CD4-positive, alpha-beta T cell (primary cell): ENCODE data around the gene MLN. TPM values are rescaled to one million over a fixed set of nuclear protein-coding genes. Genes with fewer than 3 reads are reported as not detected.
"Not testable (repeated sequence)": the region's sequence is repeated elsewhere in the genome, so short reads cannot be mapped to it uniquely, and the experiment has no call there.

ENCODE experiments used
- ATAC-seq: fragments of 200-7000 bp; cut with Tn5 transposase; one replicate; pipeline ENCODE4 v1.10.0; 2022; ENCODE audit warnings: mild to moderate bottlenecking; ENCODE audit not compliant: poor library complexity
- CTCF ChIA-PET: fragments of 350-600 bp; sonication (Branson Sonifier 250); formaldehyde crosslinking; loops from one replicate; lab custom pipeline; 2021; ENCODE audit warnings: antibody characterized with exemption, inconsistent platforms; lab: Charles Lee
- POLR2A ChIA-PET: fragments of 350-600 bp; sonication (Branson Sonifier 250); formaldehyde crosslinking; loops from one replicate; lab custom pipeline; 2021; ENCODE audit warnings: antibody characterized with exemption, inconsistent platforms; lab: Charles Lee
- DNase-seq, 14 experiments: peaks; one replicate each; pipeline ENCODE4 v3.0.0-alpha.2; 2013 to 2020; ENCODE audit warnings: mixed read lengths in 2 of 14
- H3K27ac ChIP-seq, 2 donors: one replicate each; pipeline versions ENCODE4 v1.5.1 to v1.7.0; 2013; ENCODE audit warnings: low read length in 2 of 2, low read depth in 1 of 2, mild to moderate bottlenecking in 1 of 2
- H3K27me3 ChIP-seq, 2 experiments: 1 replicate in 1 of 2; 2 replicates in 1 of 2; pipeline versions ENCODE4 v1.6.1 to v1.7.0; 2013; ENCODE audit warnings: low read length in 2 of 2, control low read depth in 1 of 2, mild to moderate bottlenecking in 1 of 2, moderate library complexity in 1 of 2; ENCODE audit not compliant: insufficient read depth in 2 of 2, control insufficient read depth in 1 of 2
- H3K36me3 ChIP-seq: one replicate; pipeline ENCODE4 v1.6.1; 2013; ENCODE audit warnings: low read length, control low read depth; ENCODE audit not compliant: insufficient read depth
- H3K4me1 ChIP-seq: one replicate; pipeline ENCODE4 v1.6.1; 2013; ENCODE audit warnings: low read length, control low read depth; ENCODE audit not compliant: insufficient read depth
- H3K4me3 ChIP-seq: one replicate; pipeline ENCODE4 v1.5.1; 2013; ENCODE audit warnings: mild to moderate bottlenecking, low read length, moderate library complexity
- H3K9me3 ChIP-seq, 2 experiments: 1 replicate in 1 of 2; 2 replicates in 1 of 2; pipeline versions ENCODE4 v1.6.1 to v1.7.0; 2013; ENCODE audit warnings: low read length in 2 of 2, mild to moderate bottlenecking in 2 of 2, control low read depth in 1 of 2, moderate library complexity in 1 of 2; ENCODE audit not compliant: control insufficient read depth in 1 of 2, insufficient read depth in 1 of 2
- H3K27ac Mint-ChIP-seq: one replicate; pipeline ENCODE4 v1.8.0; 2020; ENCODE audit warnings: mixed read lengths
- H3K27me3 Mint-ChIP-seq: one replicate; pipeline ENCODE4 v1.8.0; 2021; ENCODE audit warnings: mixed read lengths
- H3K36me3 Mint-ChIP-seq: one replicate; pipeline ENCODE4 v1.8.0; 2021; ENCODE audit warnings: low read depth, mixed read lengths
- H3K4me1 Mint-ChIP-seq: one replicate; pipeline ENCODE4 v1.8.0; 2021; ENCODE audit warnings: low read depth, mixed read lengths
- H3K4me3 Mint-ChIP-seq: one replicate; pipeline ENCODE4 v1.8.0; 2020; ENCODE audit warnings: mild to moderate bottlenecking, mixed read lengths
- H3K9me3 Mint-ChIP-seq: one replicate; pipeline ENCODE4 v1.8.0; 2020; ENCODE audit warnings: mixed read lengths
- intact Hi-C, 2 experiments: fragments of 100-400 bp; cut with DNase I in 1 of 2; cut with micrococcal nuclease in 1 of 2; formaldehyde crosslinking; loops; one replicate each; pipeline versions ENCODE4 v1.15.1 to v1.9.0; 2023 to 2025; cut with DNase I, micrococcal nuclease
- total RNA-seq, 174 experiments: library from RNA in 2 of 174; stranded (reverse) in 2 of 174; gene quantifications; one replicate each; pipeline ENCODE4 v1.2.3 and lab custom pipeline; 2021 to 2026
- TF ChIP-seq, protein P1 (sequence below): fragments of 200-600 bp; IDR thresholded peaks from one replicate; pipeline ENCODE4 v1.8.0; 2022; ENCODE audit warnings: antibody characterized with exemption, mild to moderate bottlenecking

The MLN gene
- total RNA-seq, 2 experiments from 2014 or later, result not detected

DNA sequence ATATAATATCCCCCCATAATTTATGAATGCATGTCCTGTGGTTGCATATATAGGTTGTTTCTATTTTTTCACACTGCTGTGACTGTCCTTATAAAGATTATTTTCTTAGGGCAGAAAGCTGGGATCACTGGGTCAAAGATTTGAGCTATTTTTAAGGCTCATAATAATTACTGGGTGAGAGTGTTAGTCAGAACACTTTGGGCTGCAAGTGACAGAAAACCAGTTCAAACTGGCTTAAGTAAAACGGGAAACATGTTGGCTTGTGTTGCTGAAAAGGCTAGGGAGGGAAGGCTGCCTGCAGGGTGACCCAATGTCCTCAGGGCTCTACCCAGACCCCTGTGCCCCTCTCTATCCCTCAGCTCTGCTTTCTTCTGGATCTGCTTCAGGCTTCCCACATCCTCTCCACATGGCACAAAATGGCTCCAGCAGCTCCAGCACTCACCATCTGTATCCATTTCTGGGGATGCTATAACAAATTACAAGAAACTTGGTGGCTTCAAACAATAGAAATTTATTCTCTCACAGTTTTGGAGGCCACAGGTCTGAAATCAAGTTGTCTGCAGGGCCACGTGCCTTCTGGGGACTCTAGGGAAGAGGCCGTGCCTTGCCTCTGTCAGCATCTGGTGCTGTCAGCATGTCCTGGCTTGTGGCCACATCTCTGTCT is 33.1 kb upstream of the MLN start:
- Mint-ChIP-seq H3K9me3 (no peaks in the 10 kb centered on the region), H3K4me1 (peaks cover 9% of the 10 kb centered on the region), H3K27me3 (no peaks in the 10 kb centered on the region), H3K4me3 (no peak overlapping the region), H3K27ac (no peak overlapping the region), H3K36me3 (no peaks in the 10 kb centered on the region)
- H3K4me1 ChIP-seq, result peaks cover 15% of the 10 kb centered on the region
- ATAC-seq (no peak), DNase-seq (no peak)
- no peaks in the 10 kb centered on the region for H3K36me3 ChIP-seq
- POLR2A ChIA-PET, result no interaction called here
- CTCF ChIA-PET, result no interaction called here
- no peaks in the 10 kb centered on the region for H3K27me3 ChIP-seq
- no peak overlapping the region for H3K27ac ChIP-seq
- no peak overlapping the region for H3K4me3 ChIP-seq
- intact Hi-C loops, result loop anchor here in 1 of 2 experiments (10.0 kb wide), 1 partner anchor 278 kb away; no protein-coding TSS in a partner anchor
- TF ChIP-seq, protein P1, sequence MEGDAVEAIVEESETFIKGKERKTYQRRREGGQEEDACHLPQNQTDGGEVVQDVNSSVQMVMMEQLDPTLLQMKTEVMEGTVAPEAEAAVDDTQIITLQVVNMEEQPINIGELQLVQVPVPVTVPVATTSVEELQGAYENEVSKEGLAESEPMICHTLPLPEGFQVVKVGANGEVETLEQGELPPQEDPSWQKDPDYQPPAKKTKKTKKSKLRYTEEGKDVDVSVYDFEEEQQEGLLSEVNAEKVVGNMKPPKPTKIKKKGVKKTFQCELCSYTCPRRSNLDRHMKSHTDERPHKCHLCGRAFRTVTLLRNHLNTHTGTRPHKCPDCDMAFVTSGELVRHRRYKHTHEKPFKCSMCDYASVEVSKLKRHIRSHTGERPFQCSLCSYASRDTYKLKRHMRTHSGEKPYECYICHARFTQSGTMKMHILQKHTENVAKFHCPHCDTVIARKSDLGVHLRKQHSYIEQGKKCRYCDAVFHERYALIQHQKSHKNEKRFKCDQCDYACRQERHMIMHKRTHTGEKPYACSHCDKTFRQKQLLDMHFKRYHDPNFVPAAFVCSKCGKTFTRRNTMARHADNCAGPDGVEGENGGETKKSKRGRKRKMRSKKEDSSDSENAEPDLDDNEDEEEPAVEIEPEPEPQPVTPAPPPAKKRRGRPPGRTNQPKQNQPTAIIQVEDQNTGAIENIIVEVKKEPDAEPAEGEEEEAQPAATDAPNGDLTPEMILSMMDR, result no peak
- peaks cover 0 to 10% of the 10 kb centered on the region in 2 experiments for H3K9me3 ChIP-seq

DNA sequence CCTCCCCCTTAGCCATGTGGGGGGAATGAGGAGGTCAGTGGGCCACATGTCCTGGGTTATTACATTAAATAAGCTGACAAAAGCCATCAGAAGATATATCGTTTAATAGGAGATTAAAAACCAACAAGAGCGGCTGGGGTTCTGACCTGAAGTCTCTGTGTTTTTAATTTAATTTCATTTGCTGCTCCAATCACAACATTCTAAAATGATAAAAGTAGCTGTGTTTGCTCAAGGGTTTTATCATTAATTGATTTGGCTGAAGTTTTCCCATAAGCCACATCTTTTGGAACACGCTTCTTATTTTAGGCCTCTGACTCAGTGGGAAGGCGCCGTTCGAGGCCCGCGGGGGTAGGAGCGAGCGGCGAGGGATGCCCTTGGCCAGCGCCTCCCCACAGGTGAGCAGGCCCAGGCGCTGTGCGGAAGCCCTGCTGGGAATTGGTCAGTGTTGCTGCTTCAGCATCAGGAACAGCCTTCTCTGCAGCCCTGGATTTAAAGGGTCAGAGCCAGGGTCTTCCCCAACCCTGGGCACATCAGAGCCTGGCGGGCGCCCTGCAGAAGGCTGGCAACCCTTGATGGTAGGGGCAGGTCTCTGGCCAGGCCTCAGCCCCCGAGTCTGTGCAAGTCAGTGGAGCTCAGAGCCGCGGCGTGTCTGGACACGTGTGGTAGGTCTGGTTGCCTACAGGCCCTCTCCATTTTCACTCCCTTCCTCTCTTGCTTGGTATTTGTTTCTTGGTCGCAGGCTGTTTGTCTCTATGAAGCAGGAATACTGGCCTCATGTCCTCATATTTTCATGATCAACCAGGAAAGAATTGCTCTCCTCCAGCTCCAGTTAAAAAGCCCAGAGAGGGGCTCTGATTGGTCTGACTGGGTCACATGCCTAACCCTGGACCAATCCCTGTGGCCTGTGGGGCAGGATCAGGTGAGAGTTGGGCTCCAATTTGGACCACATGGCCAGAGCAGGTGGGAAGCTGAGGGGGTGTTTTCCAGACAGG is 30.9 kb upstream of the MLN start:
- no peak overlapping the region for H3K4me3 Mint-ChIP-seq
- ATAC-seq (no peak), DNase-seq (no peak)
- H3K9me3 ChIP-seq, result peaks cover 0 to 10% of the 10 kb centered on the region in 2 experiments
- H3K9me3 Mint-ChIP-seq, result no peaks in the 10 kb centered on the region
- H3K27me3 Mint-ChIP-seq, result peaks cover 6% of the 10 kb centered on the region
- no peak overlapping the region for H3K27ac ChIP-seq
- intact Hi-C loops, result loop anchor here in 1 of 2 experiments (10.0 kb wide), 1 partner anchor 280 kb away; no protein-coding TSS in a partner anchor
- peaks cover 5% of the 10 kb centered on the region for H3K4me1 ChIP-seq
- H3K27ac Mint-ChIP-seq, result no peak overlapping the region
- ChIA-PET CTCF (no interaction called here), POLR2A (no interaction called here)
- H3K36me3 Mint-ChIP-seq, result no peaks in the 10 kb centered on the region
- no peaks in the 10 kb centered on the region for H3K4me1 Mint-ChIP-seq
- TF ChIP-seq, protein P1, result no peak
- H3K36me3 ChIP-seq, result no peaks in the 10 kb centered on the region
- no peaks in the 10 kb centered on the region for H3K27me3 ChIP-seq
- H3K4me3 ChIP-seq, result no peak overlapping the region

DNA sequence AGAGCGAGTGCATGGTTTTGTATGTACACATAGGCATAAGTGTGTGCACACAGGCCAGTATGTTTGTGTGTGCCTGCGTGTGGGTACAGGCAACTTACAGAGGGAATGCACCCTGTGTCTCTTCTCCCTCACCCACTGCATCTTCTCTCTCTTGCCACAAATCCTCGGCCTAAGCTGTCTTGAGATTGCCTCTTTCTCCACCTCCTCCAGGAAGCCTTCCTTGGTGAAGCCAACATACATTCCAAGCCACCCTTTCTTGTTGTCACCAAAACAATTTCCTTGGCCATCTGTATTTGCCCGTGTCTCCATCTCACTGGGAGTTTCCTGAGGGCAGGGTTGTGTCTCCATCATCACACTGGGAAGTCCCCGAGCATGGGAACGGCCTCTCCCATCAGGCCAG is 29.8 kb upstream of the MLN start:
- intact Hi-C loops, result loop anchor here in 1 of 2 experiments (10.0 kb wide), 1 partner anchor 281 kb away; no protein-coding TSS in a partner anchor
- Mint-ChIP-seq H3K36me3 (no peaks in the 10 kb centered on the region), H3K27me3 (peaks cover 6% of the 10 kb centered on the region), H3K9me3 (no peaks in the 10 kb centered on the region), H3K4me3 (no peak overlapping the region), H3K27ac (no peak overlapping the region), H3K4me1 (no peaks in the 10 kb centered on the region)
- no peaks in the 10 kb centered on the region for H3K36me3 ChIP-seq
- H3K4me3 ChIP-seq, result no peak overlapping the region
- ChIA-PET CTCF (no interaction called here), POLR2A (no interaction called here)
- no peak for DNase-seq
- no peaks in the 10 kb centered on the region for H3K27me3 ChIP-seq
- H3K9me3 ChIP-seq, result peaks cover 0 to 10% of the 10 kb centered on the region in 2 experiments
- TF ChIP-seq, protein P1, result no peak
- ATAC-seq, result no peak
- no peaks in the 10 kb centered on the region for H3K4me1 ChIP-seq
- H3K27ac ChIP-seq, result no peak overlapping the region

DNA sequence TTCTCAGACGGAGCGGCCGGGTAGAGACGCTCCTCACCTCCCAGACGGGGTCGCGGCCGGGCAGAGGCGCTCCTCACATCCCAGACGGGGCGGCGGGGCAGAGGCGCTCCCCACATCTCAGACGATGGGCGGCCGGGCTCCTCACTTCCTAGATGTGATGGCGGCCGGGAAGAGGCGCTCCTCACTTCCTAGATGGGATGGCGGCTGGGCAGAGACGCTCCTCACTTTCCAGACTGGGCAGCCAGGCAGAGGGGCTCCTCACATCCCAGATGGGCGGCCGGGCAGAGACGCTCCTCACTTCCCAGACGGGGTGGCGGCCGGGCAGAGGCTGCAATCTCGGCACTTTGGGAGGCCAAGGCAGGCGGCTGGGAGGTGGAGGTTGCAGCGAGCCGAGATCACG is 29.0 kb upstream of the MLN start:
- H3K27ac ChIP-seq, H3K4me3 Mint-ChIP-seq, ATAC-seq, CTCF ChIA-PET, H3K27me3 ChIP-seq, H3K27me3 Mint-ChIP-seq, H3K36me3 Mint-ChIP-seq, H3K36me3 ChIP-seq, H3K27ac Mint-ChIP-seq, H3K4me1 ChIP-seq, H3K9me3 Mint-ChIP-seq, H3K4me1 Mint-ChIP-seq, POLR2A ChIA-PET, DNase-seq, H3K4me3 ChIP-seq: not testable (repeated sequence)
- H3K9me3 ChIP-seq, result peaks cover 0 to 10% of the 10 kb centered on the region in 2 experiments
- intact Hi-C loops, result loop anchor here in 1 of 2 experiments (10.0 kb wide), 1 partner anchor 282 kb away; no protein-coding TSS in a partner anchor
